NCI-H146 treated with DMSO at 0.1 percent for 48 hours (cell line): ENCODE results near the gene CHST5.
"Not testable (repeated sequence)": the region's sequence is repeated elsewhere in the genome, so short reads cannot be mapped to it uniquely, and the experiment has no call there.

Source experiments
- DNase-seq: peaks from one replicate; lab custom pipeline; 2025; ENCODE audit not compliant: unreplicated experiment; lab: John Stamatoyannopoulos, UW

CHST5 gene

DNA sequence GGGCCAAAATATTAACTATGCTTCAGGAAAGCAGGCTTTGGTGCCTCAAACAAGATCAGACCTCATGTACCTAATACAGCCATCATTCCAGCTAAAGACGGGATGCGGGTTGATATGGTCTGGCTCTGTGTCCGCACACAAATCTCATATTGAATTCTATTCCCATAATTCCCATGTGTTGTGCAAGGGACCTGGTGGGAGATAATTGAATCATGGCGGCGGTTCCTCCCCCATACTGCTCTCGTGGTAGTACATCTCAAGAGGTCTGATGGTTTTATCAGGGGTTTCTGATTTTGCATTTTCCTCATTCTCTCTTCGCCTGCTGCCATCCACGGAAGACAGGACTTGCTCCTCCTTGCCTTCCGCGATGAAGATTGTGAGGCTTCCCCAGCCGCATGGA, 21.6 kb downstream of the CHST5 start:
- no peak for DNase-seq

DNA sequence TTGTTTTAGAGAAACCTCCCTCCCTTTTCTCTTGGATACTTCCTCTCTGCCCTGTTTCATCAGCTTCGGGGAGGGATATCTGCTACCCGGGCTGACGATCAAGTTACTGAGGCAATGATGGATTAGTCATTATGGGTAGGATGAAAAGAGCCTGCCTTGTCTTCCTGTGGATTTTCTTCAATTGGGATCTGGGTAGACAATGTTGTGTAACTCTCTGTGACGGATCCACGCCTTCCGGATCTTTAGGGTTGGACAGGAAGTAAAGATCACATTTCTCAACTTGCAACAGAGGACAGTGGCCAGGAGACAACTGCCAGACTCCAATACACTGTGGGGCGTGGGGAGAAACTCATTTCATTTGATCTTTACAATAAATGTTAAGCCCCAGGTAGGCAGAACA, 29.3 kb downstream of the CHST5 start:
- DNase-seq = no peak

- no peak for DNase-seq
These were observed 29.8 kb downstream of the CHST5 start for GRCh38 chr16:75506107-75506506.

DNA sequence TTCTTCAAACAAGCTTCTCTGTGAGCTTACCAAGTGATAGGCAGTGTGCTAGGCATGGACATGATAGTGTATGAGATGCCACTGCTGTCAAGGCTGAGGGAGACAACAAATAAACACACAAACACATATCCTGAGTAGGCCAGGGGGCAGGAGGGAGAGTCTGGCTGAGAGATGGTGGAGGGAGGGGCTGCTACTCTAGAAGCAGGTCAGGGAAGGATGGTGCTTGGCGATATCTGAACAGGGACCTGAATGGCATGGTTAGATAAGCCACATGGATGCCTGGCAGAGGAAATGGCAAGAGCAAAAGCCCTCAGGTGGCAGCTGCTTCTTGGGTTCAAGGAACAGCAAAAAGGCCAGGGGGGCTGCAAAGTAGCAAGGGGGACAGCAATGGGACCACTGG, 32.1 kb downstream of the CHST5 start:
- no peak for DNase-seq

DNA sequence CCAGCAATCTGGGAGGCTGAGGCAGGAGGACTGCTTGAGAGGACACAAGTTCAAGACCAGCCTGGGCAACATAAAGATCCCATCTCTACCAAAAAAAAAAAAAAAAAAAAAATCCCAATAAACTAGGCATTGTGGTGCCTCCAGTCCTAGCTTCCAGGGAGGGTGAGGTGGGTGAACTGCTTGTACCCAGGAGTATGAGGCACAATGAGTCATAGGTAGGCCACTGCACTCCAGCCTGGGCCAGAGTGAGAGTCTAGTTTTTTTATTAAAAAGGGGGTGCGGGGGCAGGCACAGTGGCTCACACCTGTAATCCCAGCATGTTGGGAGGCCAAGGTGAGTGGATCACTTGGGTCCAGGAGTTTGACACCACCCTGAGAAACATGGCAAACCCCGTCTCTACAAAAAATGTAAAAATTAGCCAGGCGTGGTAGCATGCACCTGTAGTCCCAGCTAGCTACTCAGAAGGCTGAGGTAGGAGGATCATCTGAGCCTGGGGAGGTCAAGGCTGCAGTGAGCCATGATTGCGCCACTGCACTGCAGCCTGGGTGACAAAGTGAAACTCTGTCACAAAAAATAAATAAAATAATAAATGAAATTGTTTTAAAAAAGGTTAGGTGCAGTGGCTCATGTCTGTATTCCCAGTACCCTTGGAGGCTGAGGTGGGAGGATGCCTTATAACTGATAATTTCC, 32.8 kb downstream of the CHST5 start:
- DNase-seq = no peak

DNA sequence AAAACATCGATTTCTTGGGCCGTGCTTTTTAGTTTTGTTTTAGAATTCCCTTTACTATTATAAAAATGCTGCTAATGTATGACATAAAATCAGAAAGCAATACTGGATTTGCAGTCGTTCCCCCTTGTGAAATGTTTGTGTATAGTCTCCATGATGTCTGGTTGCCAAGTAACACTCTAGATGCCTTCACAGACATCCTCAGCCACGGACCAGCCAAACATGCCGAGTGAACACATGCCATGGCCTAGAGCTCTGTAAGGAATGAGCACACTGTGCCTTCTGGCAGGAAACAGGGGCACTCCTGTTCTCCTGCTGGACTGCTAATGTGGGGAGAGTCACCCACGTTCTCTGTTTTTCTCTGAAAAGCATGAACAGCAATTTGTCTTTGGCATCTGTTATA, 34.1 kb downstream of the CHST5 start:
- not testable (repeated sequence) for DNase-seq

GRCh38 chr16:75501359-75501758, 34.5 kb downstream of the CHST5 start:
- no peak for DNase-seq

DNA sequence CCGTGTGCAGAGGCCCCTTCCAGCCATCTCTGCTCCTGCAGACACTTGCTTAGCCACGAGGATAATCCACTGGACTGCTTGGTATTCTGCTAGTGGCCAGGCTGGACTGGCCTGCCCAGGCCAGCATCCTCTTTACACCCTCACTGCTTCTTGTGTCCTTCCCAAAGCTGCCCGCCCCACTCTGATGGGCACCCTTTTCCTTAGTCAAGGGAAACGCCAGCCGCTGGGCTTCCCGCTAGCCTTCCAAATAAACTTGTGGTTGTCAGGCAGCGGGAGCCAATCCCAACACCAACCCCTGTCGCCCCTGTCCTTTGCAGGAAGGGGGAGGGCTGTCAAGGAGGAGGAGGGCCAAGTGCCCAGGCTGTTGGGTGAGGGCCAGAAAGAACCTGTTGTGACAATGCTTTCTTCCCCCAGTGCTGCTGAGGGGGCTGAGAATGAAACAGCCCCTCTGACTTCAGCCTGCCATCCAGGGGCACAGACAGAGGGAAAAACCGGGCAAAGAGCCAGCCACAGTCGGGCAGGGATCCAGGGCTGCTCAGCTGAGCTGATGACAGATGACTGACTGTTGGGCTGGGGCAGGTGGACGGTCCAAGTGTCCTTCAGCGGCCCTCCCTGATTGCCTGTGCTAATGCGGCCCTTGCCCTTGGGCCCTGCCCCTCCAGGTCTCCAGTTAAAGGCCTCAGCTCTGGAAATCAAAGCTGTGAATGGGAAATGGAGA, 37.1 kb downstream of the CHST5 start:
- DNase-seq = not testable (repeated sequence)

GRCh38 chr16:75497558-75497957, 38.4 kb downstream of the CHST5 start:
- no peak for DNase-seq

GRCh38 chr16:75495076-75495674, 40.7 kb downstream of the CHST5 start, which contains the start of gene CHST6:
Gene CHST6, minus strand, starts transcription at chr16:75495441. Its CDS starts 15,613 bp downstream, at chr16:75479828.
- no peak for DNase-seq

GRCh38 chr16:75494661-75495075, 41.2 kb downstream of the CHST5 start:
- DNase-seq = no peak

- no peak for DNase-seq
These were observed 41.7 kb downstream of the CHST5 start for GRCh38 chr16:75494184-75494583.

- DNase-seq = peak; percentile 47
These were observed 44.0 kb downstream of the CHST5 start for GRCh38 chr16:75491876-75492275.

DNA sequence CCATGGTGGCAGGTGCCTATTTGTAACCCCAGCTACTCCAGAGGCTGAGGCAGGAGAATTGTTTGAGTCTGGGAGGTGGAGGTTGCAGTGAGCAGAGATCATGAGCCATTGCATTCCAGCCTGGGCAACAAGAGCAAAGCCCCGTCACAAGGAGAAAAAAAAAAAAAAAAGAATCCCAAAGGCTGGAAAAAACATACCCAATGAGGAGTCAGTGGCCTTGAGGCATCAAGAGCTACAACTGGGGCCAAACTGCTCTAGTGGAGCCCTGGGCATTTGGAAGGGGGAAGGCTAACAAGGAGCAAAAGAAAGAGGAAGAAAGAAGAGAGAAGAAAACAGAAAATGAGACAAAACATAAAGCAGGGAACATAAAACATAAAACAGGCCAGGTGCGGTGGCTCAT, 47.6 kb downstream of the CHST5 start:
- DNase-seq = no peak

GRCh38 chr16:75486676-75487313, 49.1 kb downstream of the CHST5 start:
- no peak for DNase-seq

DNA sequence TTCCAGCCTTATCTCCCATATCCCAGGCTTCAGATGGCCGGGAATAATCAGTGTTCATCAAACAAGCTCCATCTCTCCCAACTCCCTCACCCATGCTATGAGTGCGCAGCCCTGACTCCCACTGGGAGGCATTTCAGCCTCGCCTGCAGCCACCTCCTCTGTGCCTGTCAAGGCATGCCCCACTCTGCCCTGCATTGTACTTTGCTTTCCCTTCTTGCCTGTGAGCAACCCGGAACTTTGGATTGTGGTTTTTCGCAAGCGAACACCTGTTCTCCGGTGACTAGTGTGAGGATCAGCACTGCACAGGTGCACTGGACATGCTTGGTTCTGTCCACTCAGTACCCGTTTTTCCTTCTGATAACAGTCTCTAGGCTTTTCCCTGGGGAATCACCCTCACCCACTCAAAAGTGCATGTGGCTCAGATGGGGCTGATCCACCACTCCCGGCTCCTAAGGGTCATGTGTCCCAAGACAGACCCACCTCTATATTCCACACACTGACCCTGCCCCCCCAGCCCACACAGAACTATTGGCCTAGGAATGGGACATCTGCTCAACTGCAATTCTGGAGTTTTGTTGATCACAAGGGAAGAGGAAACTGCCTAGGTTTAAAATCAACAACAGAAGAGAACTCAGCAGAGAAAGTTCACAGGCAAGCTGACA, 49.8 kb downstream of the CHST5 start:
- DNase-seq = peak; percentile 35

- DNase-seq = no peak
These were observed 50.5 kb downstream of the CHST5 start for GRCh38 chr16:75485230-75486013.

GRCh38 chr16:75483222-75483621, 52.7 kb downstream of the CHST5 start:
- DNase-seq = no peak

GRCh38 chr16:75482434-75483205, 53.3 kb downstream of the CHST5 start:
- DNase-seq = no peak

DNA sequence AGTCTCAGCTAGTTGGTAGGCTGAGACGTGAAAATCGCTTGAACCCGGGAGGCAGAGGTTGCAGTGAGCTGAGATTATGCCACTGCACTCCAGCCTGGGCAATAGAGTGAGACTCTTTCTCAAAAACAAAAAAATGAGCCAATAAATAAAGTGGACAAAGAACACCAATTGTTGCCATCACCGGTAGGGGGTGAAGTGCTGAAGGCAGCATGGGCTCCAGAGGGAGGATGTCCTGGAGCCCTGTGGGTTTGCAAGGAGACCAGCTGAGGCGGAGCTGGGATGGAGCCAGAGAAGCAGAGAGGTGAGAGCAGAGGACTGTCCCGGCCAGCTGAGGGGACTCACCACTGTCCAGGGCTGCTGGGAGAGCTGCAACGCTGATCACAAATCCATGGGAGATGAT, 54.4 kb downstream of the CHST5 start:
- no peak for DNase-seq
